Upper lobe of left lung (tissue), 6 donors: ENCODE results near the gene PTPN23. TPM values are rescaled to one million over a fixed set of nuclear protein-coding genes. Genes with fewer than 3 reads are reported as not detected.
A peak's percentile ranks its signal among the peaks of the same experiment; 100 is the strongest.

Experiments used
- ATAC-seq, 2 donors: fragments of 200-7000 bp; cut with Tn5 transposase; one replicate each; pipeline ENCODE4 v1.9.1; 2022; ENCODE audit warnings: mild to moderate bottlenecking in 2 of 2, moderate library complexity in 2 of 2; ENCODE audit not compliant: low FRiP score in 2 of 2
- DNase-seq, 2 donors: peaks; one replicate each; pipeline ENCODE4 v3.0.0-alpha.2; 2019 to 2020
- H3K27ac ChIP-seq, 4 donors: fragments of 200-600 bp; sonication (generic); one replicate each; pipeline ENCODE4 v1.5.1; 2016 to 2019
- H3K27me3 ChIP-seq, 4 donors: fragments of 200-600 bp; sonication (generic); one replicate each; pipeline ENCODE4 v1.5.1; 2017 to 2019
- H3K36me3 ChIP-seq, 4 donors: fragments of 200-600 bp; sonication (generic); one replicate each; pipeline ENCODE4 v1.5.1; 2016 to 2019
- H3K4me1 ChIP-seq, 4 donors: fragments of 200-600 bp; sonication (generic); one replicate each; pipeline ENCODE4 v1.5.1; 2018 to 2019
- H3K4me3 ChIP-seq, 4 donors: fragments of 200-600 bp; sonication (generic); one replicate each; pipeline ENCODE4 v1.5.1; 2017 to 2019; ENCODE audit warnings: mild to moderate bottlenecking in 2 of 4, moderate library complexity in 1 of 4
- H3K9me3 ChIP-seq, 4 donors: fragments of 200-600 bp; sonication (generic); one replicate each; pipeline ENCODE4 v1.5.1; 2018 to 2019
- EP300 ChIP-seq, 4 donors: sonication (generic); formaldehyde crosslinking; IDR thresholded peaks; one replicate each; pipeline ENCODE4 v1.5.1; 2017; ENCODE audit warnings: antibody characterized with exemption in 4 of 4, control low read depth in 2 of 4
- POLR2A ChIP-seq, 4 donors: fragments of 450-650 bp; IDR thresholded peaks; one replicate each; pipeline ENCODE4 v1.5.1; 2016 to 2017; ENCODE audit warnings: antibody characterized with exemption in 4 of 4, mild to moderate bottlenecking in 2 of 4
- POLR2AphosphoS5 ChIP-seq, 2 donors: sonication (generic); formaldehyde crosslinking; IDR thresholded peaks; one replicate each; pipeline ENCODE4 v1.5.1; 2017; ENCODE audit warnings: antibody characterized with exemption in 2 of 2
- WGBS, 2 donors: methylation state at CpG; one replicate each; pipeline ENCODE4 v1.1.5; 2017 to 2018; 5-methylcytosine and 5-hydroxymethylcytosine counted together
- total RNA-seq, 6 donors: library from RNA; depleted of rRNA in 4 of 6; stranded (reverse); fragments of >200 nt in 4 of 6; gene quantifications; one replicate each; pipeline versions ENCODE4 v1.1.0 to v1.2.1, GENCODE V29; 2016 to 2021
- TF ChIP-seq, protein P1 (sequence below), 6 experiments: fragments of 450-650 bp in 4 of 6; fragments of 200-600 bp in 2 of 6; sonication (generic) in 2 of 6; IDR thresholded peaks; one replicate each; pipeline ENCODE4 v1.5.1; 2016 to 2019; ENCODE audit warnings: antibody characterized with exemption in 6 of 6
- donor health status: DM: no; HTN: no; CAD: no; lungs with moderate emphysema.
- donor health status: DM: no; HTN: yes; CAD: no; lungs with severe emphysema.

Gene PTPN23
- total RNA-seq, 6 donors from 2014 or later: 32.7 to 93.3 (median 53.7) TPM

DNA sequence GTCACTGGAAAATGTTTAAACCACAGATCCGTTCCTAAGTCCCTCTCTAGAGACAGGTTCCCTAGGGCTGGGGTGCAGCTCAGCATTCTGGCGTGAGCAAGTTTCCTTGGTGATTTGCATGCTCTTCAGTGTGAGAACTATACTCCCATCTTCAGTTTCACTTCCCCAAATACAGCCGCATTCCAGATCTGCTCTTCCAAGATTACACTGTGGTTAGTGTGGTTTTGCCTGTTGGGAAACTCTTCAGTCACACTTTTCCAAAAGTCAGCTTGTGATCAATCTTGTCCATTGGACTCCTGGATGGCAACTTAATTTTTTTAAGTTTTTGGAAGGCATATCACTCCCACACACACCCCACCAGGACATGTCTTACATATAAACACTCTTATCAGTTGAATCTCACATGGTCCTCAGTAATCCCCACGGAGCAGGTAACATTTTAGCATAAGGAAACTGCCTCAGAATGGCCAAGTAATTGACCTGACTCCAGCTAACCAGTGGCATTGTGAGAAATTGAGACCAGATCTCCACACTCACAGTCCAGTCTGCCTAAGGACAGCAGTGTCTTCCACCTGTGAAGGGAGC lies 33.5 kb upstream of the PTPN23 start:
- TF ChIP-seq POLR2A (IDR thresholded peaks at IDR 0.05) (no peak), POLR2AphosphoS5 (IDR thresholded peaks at IDR 0.05) (no peak), EP300 (IDR thresholded peaks at IDR 0.05) (no peak)
- TF ChIP-seq, protein P1, sequence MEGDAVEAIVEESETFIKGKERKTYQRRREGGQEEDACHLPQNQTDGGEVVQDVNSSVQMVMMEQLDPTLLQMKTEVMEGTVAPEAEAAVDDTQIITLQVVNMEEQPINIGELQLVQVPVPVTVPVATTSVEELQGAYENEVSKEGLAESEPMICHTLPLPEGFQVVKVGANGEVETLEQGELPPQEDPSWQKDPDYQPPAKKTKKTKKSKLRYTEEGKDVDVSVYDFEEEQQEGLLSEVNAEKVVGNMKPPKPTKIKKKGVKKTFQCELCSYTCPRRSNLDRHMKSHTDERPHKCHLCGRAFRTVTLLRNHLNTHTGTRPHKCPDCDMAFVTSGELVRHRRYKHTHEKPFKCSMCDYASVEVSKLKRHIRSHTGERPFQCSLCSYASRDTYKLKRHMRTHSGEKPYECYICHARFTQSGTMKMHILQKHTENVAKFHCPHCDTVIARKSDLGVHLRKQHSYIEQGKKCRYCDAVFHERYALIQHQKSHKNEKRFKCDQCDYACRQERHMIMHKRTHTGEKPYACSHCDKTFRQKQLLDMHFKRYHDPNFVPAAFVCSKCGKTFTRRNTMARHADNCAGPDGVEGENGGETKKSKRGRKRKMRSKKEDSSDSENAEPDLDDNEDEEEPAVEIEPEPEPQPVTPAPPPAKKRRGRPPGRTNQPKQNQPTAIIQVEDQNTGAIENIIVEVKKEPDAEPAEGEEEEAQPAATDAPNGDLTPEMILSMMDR (IDR thresholded peaks at IDR 0.05): no peak
- Histone ChIP-seq H3K9me3 (no peaks in the 10 kb centered on the region), H3K27ac (peak overlapping the region in 1 of 4 donors; percentile 17), H3K4me1 (peaks cover 0 to 10% (median 7%) of the 10 kb centered on the region in 4 donors), H3K27me3 (no peaks in the 10 kb centered on the region), H3K4me3 (no peak overlapping the region), H3K36me3 (peaks cover 0 to 33% (median 21%) of the 10 kb centered on the region in 4 donors)
- DNase-seq: peak in 1 of 2 donors; percentile 22
- WGBS, 2 donors: 49 to 52% methylated on average over 4 of the region's 4 CpGs
- ATAC-seq: peak; percentile 30 to 85

DNA sequence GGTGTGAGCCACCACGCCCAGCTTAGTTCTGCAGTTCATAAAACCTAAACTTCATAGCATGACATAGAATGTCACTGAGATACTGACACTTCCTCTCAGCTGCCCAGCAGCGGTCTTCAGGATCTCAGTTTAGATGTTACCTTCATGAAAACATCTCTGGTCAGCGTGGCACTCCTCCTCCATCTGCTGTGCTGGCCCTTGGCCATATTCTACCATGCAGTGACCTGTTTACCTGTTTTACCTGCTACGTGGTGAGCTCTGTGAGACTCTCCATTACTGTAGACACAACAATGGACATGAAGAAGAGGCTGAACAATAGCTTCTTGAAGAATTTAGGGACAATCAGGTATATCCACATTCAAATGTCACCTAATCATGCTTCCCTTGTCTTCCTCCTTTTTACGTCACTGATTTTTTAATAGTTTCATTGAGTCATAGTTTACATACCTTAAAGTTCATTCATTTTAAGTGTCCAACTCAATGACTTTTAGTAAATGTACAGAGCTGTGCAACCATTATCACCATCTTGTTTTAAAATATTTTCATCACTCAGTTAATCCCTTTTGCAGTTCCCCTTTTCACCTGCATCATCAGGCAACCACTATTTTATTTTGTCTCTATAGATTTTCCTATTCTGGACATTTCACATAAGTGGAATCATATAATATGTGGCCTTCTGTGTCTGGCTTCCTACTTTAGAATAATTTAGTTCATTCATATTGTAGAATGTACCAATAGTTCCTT lies 32.2 kb upstream of the PTPN23 start:
- no peaks in the 10 kb centered on the region for H3K9me3 ChIP-seq

DNA sequence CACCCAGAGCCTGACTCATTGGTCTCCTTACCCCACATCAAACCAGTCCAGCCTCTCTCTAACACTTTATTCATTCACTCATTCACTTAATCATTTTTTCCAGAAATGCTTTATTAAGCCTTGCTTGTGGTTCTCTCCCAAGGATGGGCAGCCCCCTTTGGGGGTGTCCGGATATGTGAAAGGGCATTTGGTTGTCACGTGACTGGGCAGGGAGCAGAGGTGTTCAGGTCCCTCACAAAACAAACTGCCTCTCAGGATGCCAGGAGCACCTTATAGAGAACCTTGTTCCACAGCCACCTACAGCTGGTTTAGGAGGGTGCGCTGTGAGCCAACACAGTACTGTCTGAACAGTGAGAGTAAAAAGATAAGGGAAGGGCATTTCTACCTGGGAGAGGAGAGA lies 25.8 kb upstream of the PTPN23 start:
- TF ChIP-seq, protein P1 (IDR thresholded peaks at IDR 0.05): no peak
- no peak for TF ChIP-seq EP300 (IDR thresholded peaks at IDR 0.05)
- TF ChIP-seq POLR2AphosphoS5 (IDR thresholded peaks at IDR 0.05): no peak
- no peak for TF ChIP-seq POLR2A (IDR thresholded peaks at IDR 0.05)
- peaks cover 4 to 18% (median 13%) of the 10 kb centered on the region in 4 donors for H3K9me3 ChIP-seq
- H3K36me3 ChIP-seq: no peaks in the 10 kb centered on the region
- H3K4me3 ChIP-seq: no peak overlapping the region
- no peaks in the 10 kb centered on the region for H3K4me1 ChIP-seq
- no peak for DNase-seq
- no peaks in the 10 kb centered on the region for H3K27me3 ChIP-seq
- WGBS, 2 donors: 93 to 94% methylated on average over 3 of the region's 3 CpGs
- H3K27ac ChIP-seq: no peak overlapping the region
- no peak for ATAC-seq

More for the DNA sequence above, 32.2 kb upstream of the PTPN23 start:
- Histone ChIP-seq H3K27me3 (no peaks in the 10 kb centered on the region), H3K4me1 (peaks cover 0 to 10% (median 7%) of the 10 kb centered on the region in 4 donors), H3K36me3 (peaks cover 0 to 20% (median 15%) of the 10 kb centered on the region in 4 donors), H3K4me3 (no peak overlapping the region), H3K27ac (no peak overlapping the region)
- no peak for ATAC-seq
- DNase-seq: no peak
- TF ChIP-seq, protein P1 (IDR thresholded peaks at IDR 0.05): no peak
- TF ChIP-seq POLR2A (IDR thresholded peaks at IDR 0.05) (no peak), POLR2AphosphoS5 (IDR thresholded peaks at IDR 0.05) (no peak), EP300 (IDR thresholded peaks at IDR 0.05) (no peak)
- WGBS, 2 donors: 93 to 94% methylated on average over 5 of the region's 5 CpGs

DNA sequence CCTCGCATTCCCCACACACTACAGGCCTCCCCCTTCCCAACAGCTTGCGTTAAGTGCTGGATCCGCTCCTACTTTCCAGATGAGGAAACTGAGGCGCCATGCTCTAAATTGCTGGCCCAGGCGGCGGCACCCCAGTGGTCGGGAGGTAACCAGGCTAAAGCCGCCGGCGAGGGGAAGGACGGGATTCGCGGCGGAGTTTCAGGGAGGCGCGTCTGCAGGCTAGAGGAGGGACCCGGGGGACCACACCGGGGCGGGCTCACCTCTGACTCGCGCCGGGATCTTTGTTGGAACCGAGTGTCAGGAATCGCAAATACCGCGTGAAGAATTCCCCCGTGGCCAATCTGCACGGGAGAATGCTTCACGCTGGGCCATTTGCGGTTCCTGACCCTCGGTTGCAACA lies 24.6 kb upstream of the PTPN23 start:
- Histone ChIP-seq H3K9me3 (peaks cover 4 to 26% (median 16%) of the 10 kb centered on the region in 4 donors), H3K36me3 (no peaks in the 10 kb centered on the region), H3K4me1 (no peaks in the 10 kb centered on the region), H3K4me3 (no peak overlapping the region), H3K27me3 (no peaks in the 10 kb centered on the region), H3K27ac (no peak overlapping the region)
- no peak for TF ChIP-seq EP300 (IDR thresholded peaks at IDR 0.05)
- TF ChIP-seq POLR2AphosphoS5 (IDR thresholded peaks at IDR 0.05): no peak
- TF ChIP-seq POLR2A (IDR thresholded peaks at IDR 0.05): no peak
- TF ChIP-seq, protein P1 (IDR thresholded peaks at IDR 0.05): no peak
- no peak for ATAC-seq
- DNase-seq: peak in 1 of 2 donors; percentile 69
- WGBS, 2 donors: 91 to 96% methylated on average over 27 to 29 of the region's 31 CpGs
